Neural cell (in vitro differentiated cells): ENCODE measurements around the gene PDE7B. TPM values are rescaled to one million over a fixed set of nuclear protein-coding genes. Genes with fewer than 3 reads are reported as not detected.

ENCODE experiments used
- H2AFZ ChIP-seq: fragments of 200-600, 300-800 bp; sonication (generic), shearing (Covaris generic); 2 replicates; pipeline ENCODE4 v1.6.0; 2014; ENCODE audit warnings: low read depth, mild to moderate bottlenecking, antibody characterized with exemption, low read length, moderate library complexity
- H3F3A ChIP-seq: fragments of 200-600 bp; shearing (Covaris generic); 2 replicates; pipeline ENCODE4 v1.6.1; 2016; ENCODE audit warnings: mild to moderate bottlenecking, moderate library complexity, mixed read lengths, antibody characterized with exemption, low read length; ENCODE audit not compliant: insufficient read depth, poor library complexity, severe bottlenecking
- H3K27ac ChIP-seq: fragments of 200-600, 300-800 bp; sonication (generic), shearing (Covaris generic); 2 replicates; pipeline ENCODE4 v1.5.1; 2014; ENCODE audit warnings: mild to moderate bottlenecking, low read length, moderate library complexity
- H3K27me3 ChIP-seq: fragments of 300-800, 200-600 bp; sonication (generic), shearing (Covaris generic); 2 replicates; pipeline ENCODE4 v1.6.0; 2014; ENCODE audit warnings: mild to moderate bottlenecking, low read depth, low read length, moderate library complexity; ENCODE audit not compliant: insufficient read depth
- H3K36me3 ChIP-seq: fragments of 300-800, 200-600 bp; sonication (generic), shearing (Covaris generic); 2 replicates; pipeline ENCODE4 v1.5.1; 2014; ENCODE audit warnings: mild to moderate bottlenecking, antibody characterized with exemption, low read length, moderate library complexity; ENCODE audit not compliant: insufficient read depth
- H3K4me2 ChIP-seq: fragments of 300-800, 200-600 bp; sonication (generic), shearing (Covaris generic); 2 replicates; pipeline ENCODE4 v1.6.0; 2014; ENCODE audit warnings: mild to moderate bottlenecking, low read length
- H3K4me3 ChIP-seq: fragments of 300-800, 200-600 bp; sonication (generic), shearing (Covaris generic); 2 replicates; pipeline ENCODE4 v1.5.1; 2014; ENCODE audit warnings: mild to moderate bottlenecking, low read length, moderate library complexity
- H3K79me2 ChIP-seq: fragments of 200-600 bp; shearing (Covaris generic); replicated peaks from 2 replicates; pipeline ENCODE4 v1.6.0; 2014; ENCODE audit warnings: mild to moderate bottlenecking, low read length, moderate library complexity; ENCODE audit not compliant: insufficient read depth
- H3K9ac ChIP-seq: fragments of 300-800, 200-600 bp; sonication (generic), shearing (Covaris generic); 2 replicates; pipeline ENCODE4 v1.6.1; 2016; ENCODE audit warnings: mild to moderate bottlenecking, low read length, mixed read lengths
- H3K9me2 ChIP-seq: fragments of 200-600 bp; shearing (Covaris generic); 2 replicates; pipeline ENCODE4 v1.6.1; 2016; ENCODE audit warnings: mild to moderate bottlenecking, low read length, mixed read lengths; ENCODE audit not compliant: insufficient read depth
- H3K9me3 ChIP-seq: fragments of 200-600, 300-800 bp; sonication (generic), shearing (Covaris generic); 2 replicates; pipeline ENCODE4 v1.6.1; 2016; ENCODE audit warnings: mild to moderate bottlenecking, mixed run types, low read length, moderate library complexity, mixed read lengths
- H4K20me1 ChIP-seq: fragments of 200-600 bp; shearing (Covaris generic); 2 replicates; pipeline ENCODE4 v1.6.1; 2016; ENCODE audit warnings: mild to moderate bottlenecking, mixed run types; ENCODE audit not compliant: insufficient read depth
- CTCF ChIP-seq: fragments of 450-650 bp; IDR thresholded peaks from 2 replicates; pipeline ENCODE4 v1.5.1; 2014; ENCODE audit warnings: antibody characterized with exemption, mild to moderate bottlenecking, moderate library complexity; ENCODE audit not compliant: poor library complexity, severe bottlenecking
- EP300 ChIP-seq: fragments of 450-650 bp; conservative IDR thresholded peaks from 2 replicates; pipeline ENCODE4 v1.6.1; 2014; ENCODE audit warnings: antibody characterized with exemption, mild to moderate bottlenecking, moderate library complexity; ENCODE audit not compliant: poor library complexity, severe bottlenecking
- EZH2 ChIP-seq: fragments of 200-600, 300-800 bp; shearing (Covaris generic), sonication (generic); IDR thresholded peaks from 2 replicates; pipeline ENCODE4 v1.6.1; 2014; ENCODE audit warnings: antibody characterized with exemption, low read length, borderline replicate concordance, mild to moderate bottlenecking; ENCODE audit not compliant: insufficient read depth, poor library complexity, severe bottlenecking
- MXI1 ChIP-seq: fragments of 450-650 bp; conservative IDR thresholded peaks from 2 replicates; pipeline ENCODE4 v1.6.1; 2014; ENCODE audit warnings: antibody characterized with exemption, mild to moderate bottlenecking; ENCODE audit not compliant: poor library complexity, severe bottlenecking
- POLR2AphosphoS5 ChIP-seq: IDR thresholded peaks from 2 replicates; pipeline ENCODE4 v1.6.1; 2012
- RAD21 ChIP-seq: fragments of 450-650 bp; conservative IDR thresholded peaks from 2 replicates; pipeline ENCODE4 v1.6.1; 2014; ENCODE audit warnings: antibody characterized with exemption, mild to moderate bottlenecking, moderate library complexity
- REST ChIP-seq: IDR thresholded peaks from 2 replicates; pipeline ENCODE4 v1.6.1; 2012; ENCODE audit warnings: borderline replicate concordance
- SMC3 ChIP-seq: fragments of 450-650 bp; conservative IDR thresholded peaks from 2 replicates; pipeline ENCODE4 v1.6.1; 2014; ENCODE audit warnings: antibody characterized with exemption, mild to moderate bottlenecking, moderate library complexity; ENCODE audit not compliant: poor library complexity
- TAF1 ChIP-seq: IDR thresholded peaks from 2 replicates; pipeline ENCODE4 v1.6.1; 2012; ENCODE audit warnings: low read depth
- polyA plus RNA-seq: library from polyadenylated mRNA; depleted of rRNA; stranded (reverse); fragments of >200 nt; gene quantifications from 2 replicates; pipeline ENCODE4 v1.2.3, GENCODE V29; 2014

Gene PDE7B
- polyA plus RNA-seq, 1 donor from 2014 or later = 5.9 TPM

GRCh38 chr6:136052031-136052430, 200.5 kb downstream of the PDE7B start:
- TF ChIP-seq MXI1 = no peak
- no peak for TF ChIP-seq TAF1
- TF ChIP-seq REST = no peak
- no peak for TF ChIP-seq EP300
- no peaks in the 10 kb centered on the region for H3K9me2 ChIP-seq
- H3K79me2 ChIP-seq = no peaks in the 10 kb centered on the region
- H2AFZ ChIP-seq = no peak overlapping the region
- no peak overlapping the region for H3K4me3 ChIP-seq
- no peaks in the 10 kb centered on the region for H3K36me3 ChIP-seq
- H4K20me1 ChIP-seq = no peaks in the 10 kb centered on the region
- no peak overlapping the region for H3K4me2 ChIP-seq
- H3K27ac ChIP-seq = no peak overlapping the region
- H3K9ac ChIP-seq = no peak overlapping the region
- H3K27me3 ChIP-seq = no peaks in the 10 kb centered on the region
- no peaks in the 10 kb centered on the region for H3F3A ChIP-seq
- no peaks in the 10 kb centered on the region for H3K9me3 ChIP-seq

- Histone ChIP-seq H3K9me2 (no peaks in the 10 kb centered on the region), H3F3A (no peaks in the 10 kb centered on the region), H3K4me3 (no peak overlapping the region), H4K20me1 (no peaks in the 10 kb centered on the region), H3K4me2 (no peak overlapping the region), H3K9me3 (no peaks in the 10 kb centered on the region), H3K36me3 (no peaks in the 10 kb centered on the region), H3K9ac (no peak overlapping the region), H3K27me3 (no peaks in the 10 kb centered on the region), H3K79me2 (no peaks in the 10 kb centered on the region), H2AFZ (no peak overlapping the region), H3K27ac (no peak overlapping the region)
- TF ChIP-seq RAD21 (no peak), EZH2 (no peak), CTCF (no peak), SMC3 (no peak), REST (no peak), TAF1 (no peak), EP300 (no peak), MXI1 (no peak), POLR2AphosphoS5 (no peak)
Measured at GRCh38 chr6:136058852-136059251, 207.4 kb downstream of the PDE7B start.
